ENCODE measurements around the gene CDC37. TPM values are rescaled to one million over a fixed set of nuclear protein-coding genes. Genes with fewer than 3 reads are reported as not detected.

Gene CDC37
- total and polyA plus RNA-seq, 4 experiments from 2014 or later = 51.8 to 185 (median 134) TPM

GRCh38 chr19:10346509-10346908, 56.8 kb downstream of the CDC37 start:
- Histone ChIP-seq H3K27ac (ENCODE audit: low read depth, low read length) (no peak overlapping the region), H3K9me3 (ENCODE audit: control insufficient read depth in 1 of 2, low read length in 2 of 2) (no peaks in the 10 kb centered on the region), H3K4me3 (ENCODE audit: low read length in 2 of 2) (no peak overlapping the region), H3K27me3 (ENCODE audit: insufficient read depth, low read length) (no peaks in the 10 kb centered on the region), H3K4me1 (ENCODE audit: insufficient read depth, low read length) (no peaks in the 10 kb centered on the region), H3K36me3 (ENCODE audit: insufficient read depth, low read length) (peaks cover 6% of the 10 kb centered on the region)
- Mint-ChIP-seq H3K4me3 (no peak overlapping the region), H3K27ac (no peak overlapping the region), H3K4me1 (no peaks in the 10 kb centered on the region), H3K27me3 (no peaks in the 10 kb centered on the region), H3K9me3 (no peaks in the 10 kb centered on the region), H3K36me3 (peaks cover 6 to 10% of the 10 kb centered on the region in 2 donors)
- CTCF ChIA-PET (ENCODE audit: partially characterized antibody) = no interaction called here
- POLR2A ChIA-PET (ENCODE audit: partially characterized antibody) = no interaction called here
- intact Hi-C loops (cut with micrococcal nuclease) = no loop called here
- no peak for DNase-seq

- ChIA-PET CTCF (ENCODE audit: partially characterized antibody) (interaction anchor here (0.6 to 1.7 kb wide), 2 partner anchors 85 to 242 kb away, joined by 3 to 6 read pairs; no protein-coding TSS in a partner anchor), POLR2A (ENCODE audit: partially characterized antibody) (interaction anchor here (1.0 kb wide), 1 partner anchor 11 kb away, joined by 4 read pairs; the partner anchor contains the start of gene RAVER1)
- H3K4me1 ChIP-seq (ENCODE audit: insufficient read depth, low read length) = peaks cover 6% of the 10 kb centered on the region
- no peak overlapping the region for H3K4me3 Mint-ChIP-seq
- no peak overlapping the region for H3K27ac Mint-ChIP-seq
- peaks cover 3 to 10% (median 4%) of the 10 kb centered on the region in 4 donors for H3K4me1 Mint-ChIP-seq
- H3K9me3 ChIP-seq (ENCODE audit: control insufficient read depth in 1 of 2, low read length in 2 of 2) = no peaks in the 10 kb centered on the region
- H3K4me3 ChIP-seq (ENCODE audit: low read length in 2 of 2) = no peak overlapping the region
- H3K9me3 Mint-ChIP-seq = no peaks in the 10 kb centered on the region
- no peaks in the 10 kb centered on the region for H3K36me3 ChIP-seq (ENCODE audit: insufficient read depth, low read length)
- H3K27ac ChIP-seq (ENCODE audit: low read depth, low read length) = no peak overlapping the region
- intact Hi-C loops (cut with micrococcal nuclease) = no loop called here
- DNase-seq = no peak
- no peaks in the 10 kb centered on the region for H3K27me3 ChIP-seq (ENCODE audit: insufficient read depth, low read length)
- H3K27me3 Mint-ChIP-seq = no peaks in the 10 kb centered on the region
- H3K36me3 Mint-ChIP-seq = no peaks in the 10 kb centered on the region
Measured at GRCh38 chr19:10344780-10345179, 58.6 kb downstream of the CDC37 start.

GRCh38 chr19:10343495-10343894, 59.8 kb downstream of the CDC37 start:
- H3K36me3 Mint-ChIP-seq = peaks cover under 1 to 10% of the 10 kb centered on the region in 2 donors
- peaks cover 11 to 23% (median 16%) of the 10 kb centered on the region in 4 donors for H3K4me1 Mint-ChIP-seq
- intact Hi-C loops (cut with micrococcal nuclease) = no loop called here
- no peak overlapping the region for H3K4me3 Mint-ChIP-seq
- no peaks in the 10 kb centered on the region for H3K9me3 Mint-ChIP-seq
- Histone ChIP-seq H3K27ac (ENCODE audit: low read depth, low read length) (no peak overlapping the region), H3K27me3 (ENCODE audit: insufficient read depth, low read length) (no peaks in the 10 kb centered on the region), H3K4me1 (ENCODE audit: insufficient read depth, low read length) (peaks cover 16% of the 10 kb centered on the region), H3K4me3 (ENCODE audit: low read length in 2 of 2) (no peak overlapping the region), H3K9me3 (ENCODE audit: control insufficient read depth in 1 of 2, low read length in 2 of 2) (no peaks in the 10 kb centered on the region), H3K36me3 (ENCODE audit: insufficient read depth, low read length) (no peaks in the 10 kb centered on the region)
- no peaks in the 10 kb centered on the region for H3K27me3 Mint-ChIP-seq
- POLR2A ChIA-PET (ENCODE audit: partially characterized antibody) = interaction anchor here (1.2 kb wide), 1 partner anchor 10 kb away, joined by 3 read pairs; the partner anchor contains the start of gene RAVER1
- CTCF ChIA-PET (ENCODE audit: partially characterized antibody) = no interaction called here
- no peak overlapping the region for H3K27ac Mint-ChIP-seq
- no peak for DNase-seq

Small RNA genes lying within 50 kb of the gene (microRNA-seq; reads per million reads assigned to microRNA genes)
- gene MIR1181 (ENCODE audit: borderline microRNAs expressed, borderline number of aligned reads, borderline replicate concordance) = not detected

Other genes starting within 250 kb of the CDC37 start
- 100 to 1,000 TPM; 208 to 250 TPM for gene DNMT1, start 208.6 kb downstream of the CDC37 start, total RNA-seq
- 100 to 1,000 TPM in 1 of 2 donors, 10 to 100 TPM in 1; 53.5 to 166 TPM for gene DNMT1, start 208.6 kb downstream of the CDC37 start, polyA plus RNA-seq
- gene S1PR2, start 172.2 kb downstream of the CDC37 start, total RNA-seq = 1 to 10 TPM; 9.0 to 9.4 TPM
- 1 to 10 TPM; 1.4 to 2.3 TPM for gene S1PR2, start 172.2 kb downstream of the CDC37 start, polyA plus RNA-seq
- gene MRPL4, start 151.3 kb downstream of the CDC37 start, total RNA-seq = 10 to 100 TPM; 42.7 to 44.6 TPM
- gene MRPL4, start 151.3 kb downstream of the CDC37 start, polyA plus RNA-seq = 10 to 100 TPM; 28.9 to 37.1 TPM
- 1 to 10 TPM; 7.5 to 8.2 TPM for gene ICAM1, start 132.4 kb downstream of the CDC37 start, total RNA-seq
- gene ICAM1, start 132.4 kb downstream of the CDC37 start, polyA plus RNA-seq = 1 to 10 TPM; 2.5 to 8.1 TPM
- gene ICAM4, start 116.6 kb downstream of the CDC37 start, total RNA-seq = 1 to 10 TPM in 1 of 2 experiments, under 1 TPM in 1; 0.70 to 1.3 TPM
- gene ICAM4, start 116.6 kb downstream of the CDC37 start, polyA plus RNA-seq = 1 to 10 TPM in 1 of 2 donors, not detected in 1; 1.5 TPM
- under 1 TPM in 1 of 2 experiments, not detected in 1; 0.36 TPM for gene ICAM5, start 113.6 kb downstream of the CDC37 start, total RNA-seq
- gene ICAM5, start 113.6 kb downstream of the CDC37 start, polyA plus RNA-seq = under 1 TPM in 1 of 2 donors, not detected in 1; 0.20 TPM
- gene ZGLP1, start 93.7 kb downstream of the CDC37 start, total RNA-seq = 1 to 10 TPM; 7.1 to 7.7 TPM
- gene ZGLP1, start 93.7 kb downstream of the CDC37 start, polyA plus RNA-seq = under 1 TPM in 1 of 2 donors, not detected in 1; 0.32 TPM
- gene FDX2, start 87.5 kb downstream of the CDC37 start, total RNA-seq = 10 to 100 TPM; 10.7 to 11.3 TPM
- 10 to 100 TPM; 10.6 to 13.6 TPM for gene FDX2, start 87.5 kb downstream of the CDC37 start, polyA plus RNA-seq
- 10 to 100 TPM; 46.1 to 56.1 TPM for gene RAVER1, start 70.0 kb downstream of the CDC37 start, total RNA-seq
- gene RAVER1, start 70.0 kb downstream of the CDC37 start, polyA plus RNA-seq = 10 to 100 TPM in 1 of 2 donors, 1 to 10 TPM in 1; 6.8 to 28.4 TPM
- gene ICAM3, start 63.9 kb downstream of the CDC37 start, total RNA-seq = 100 to 1,000 TPM; 191 to 193 TPM
- 100 to 1,000 TPM; 240 to 287 TPM for gene ICAM3, start 63.9 kb downstream of the CDC37 start, polyA plus RNA-seq
- gene TYK2, start 23.0 kb downstream of the CDC37 start, total RNA-seq = 100 to 1,000 TPM; 297 to 314 TPM
- gene TYK2, start 23.0 kb downstream of the CDC37 start, polyA plus RNA-seq = 10 to 100 TPM; 33.3 to 77.2 TPM
- gene PDE4A, start 17.0 kb upstream of the CDC37 start, total RNA-seq = 1 to 10 TPM; 2.5 to 3.3 TPM
- gene PDE4A, start 17.0 kb upstream of the CDC37 start, polyA plus RNA-seq = 1 to 10 TPM in 1 of 2 donors, under 1 TPM in 1; 0.81 to 5.6 TPM
- gene KEAP1, start 99.8 kb upstream of the CDC37 start, total RNA-seq = 10 to 100 TPM; 49.2 to 60.1 TPM
- gene KEAP1, start 99.8 kb upstream of the CDC37 start, polyA plus RNA-seq = 10 to 100 TPM; 35.7 to 55.0 TPM
- 1 to 10 TPM; 1.6 to 1.9 TPM for gene S1PR5, start 113.9 kb upstream of the CDC37 start, total RNA-seq
- 1 to 10 TPM; 1.3 to 3.1 TPM for gene S1PR5, start 113.9 kb upstream of the CDC37 start, polyA plus RNA-seq
- 10 to 100 TPM; 51.5 to 58.6 TPM for gene ATG4D, start 140.4 kb upstream of the CDC37 start, total RNA-seq
- gene ATG4D, start 140.4 kb upstream of the CDC37 start, polyA plus RNA-seq = 10 to 100 TPM in 1 of 2 donors, 1 to 10 TPM in 1; 9.3 to 22.1 TPM
- gene KRI1, start 162.5 kb upstream of the CDC37 start, total RNA-seq = 10 to 100 TPM; 72.7 to 73.0 TPM
- 10 to 100 TPM in 1 of 2 donors, 1 to 10 TPM in 1; 3.2 to 36.3 TPM for gene KRI1, start 162.5 kb upstream of the CDC37 start, polyA plus RNA-seq
- 10 to 100 TPM; 25.6 to 29.2 TPM for gene CDKN2D, start 165.4 kb upstream of the CDC37 start, total RNA-seq
- gene CDKN2D, start 165.4 kb upstream of the CDC37 start, polyA plus RNA-seq = 100 to 1,000 TPM; 130 to 159 TPM
- not detected for gene AP1M2, start 183.8 kb upstream of the CDC37 start, total RNA-seq
- not detected for gene AP1M2, start 183.8 kb upstream of the CDC37 start, polyA plus RNA-seq
- gene SLC44A2, start 222.0 kb upstream of the CDC37 start, total RNA-seq = 100 to 1,000 TPM; 203 to 204 TPM
- gene SLC44A2, start 222.0 kb upstream of the CDC37 start, polyA plus RNA-seq = 100 to 1,000 TPM; 195 to 284 TPM